ENCODE measurements around the gene CHCHD6.

The CHCHD6 gene

GRCh38 chr3:126917232-126917804 is 213.3 kb downstream of the CHCHD6 start:
- DNase-seq (ENCODE audit: low read depth in 1 of 2, low spot score in 1 of 2), result no peak

- DNase-seq (ENCODE audit: low read depth in 1 of 2, low spot score in 1 of 2), result no peak
Observed at GRCh38 chr3:126918355-126918821, 214.3 kb downstream of the CHCHD6 start.

GRCh38 chr3:126921085-126921824 is 217.2 kb downstream of the CHCHD6 start:
- no peak for DNase-seq (ENCODE audit: low read depth in 1 of 2, low spot score in 1 of 2)

GRCh38 chr3:126922466-126922865 is 218.4 kb downstream of the CHCHD6 start:
- DNase-seq (ENCODE audit: low read depth in 1 of 2, low spot score in 1 of 2), result no peak

GRCh38 chr3:126923423-126923822 is 219.4 kb downstream of the CHCHD6 start:
- DNase-seq (ENCODE audit: low read depth in 1 of 2, low spot score in 1 of 2), result no peak

- no peak for DNase-seq (ENCODE audit: low read depth in 1 of 2, low spot score in 1 of 2)
Observed at GRCh38 chr3:126923895-126924294, 219.9 kb downstream of the CHCHD6 start.

GRCh38 chr3:126924458-126924857 is 220.4 kb downstream of the CHCHD6 start:
- DNase-seq (ENCODE audit: low read depth in 1 of 2, low spot score in 1 of 2), result no peak

- no peak for DNase-seq (ENCODE audit: low read depth in 1 of 2, low spot score in 1 of 2)
Observed at GRCh38 chr3:126925411-126926171, 221.6 kb downstream of the CHCHD6 start.

GRCh38 chr3:126926684-126927400 is 222.8 kb downstream of the CHCHD6 start:
- no peak for DNase-seq (ENCODE audit: low read depth in 1 of 2, low spot score in 1 of 2)

GRCh38 chr3:126927401-126927750 is 223.3 kb downstream of the CHCHD6 start:
- DNase-seq (ENCODE audit: low read depth in 1 of 2, low spot score in 1 of 2), result no peak

- no peak for DNase-seq (ENCODE audit: low read depth in 1 of 2, low spot score in 1 of 2)
Observed at GRCh38 chr3:126927846-126928245, 223.8 kb downstream of the CHCHD6 start.

GRCh38 chr3:126928921-126929474 is 225.0 kb downstream of the CHCHD6 start:
- DNase-seq (ENCODE audit: low read depth in 1 of 2, low spot score in 1 of 2), result no peak

GRCh38 chr3:126930936-126931600 is 227.0 kb downstream of the CHCHD6 start:
- no peak for DNase-seq (ENCODE audit: low read depth in 1 of 2, low spot score in 1 of 2)

- DNase-seq (ENCODE audit: low read depth in 1 of 2, low spot score in 1 of 2), result no peak
Observed at GRCh38 chr3:126931806-126932187, 227.8 kb downstream of the CHCHD6 start.

GRCh38 chr3:126932188-126932931 is 228.3 kb downstream of the CHCHD6 start:
- no peak for DNase-seq (ENCODE audit: low read depth in 1 of 2, low spot score in 1 of 2)

- no peak for DNase-seq (ENCODE audit: low read depth in 1 of 2, low spot score in 1 of 2)
Observed at GRCh38 chr3:126934031-126934531, 230.0 kb downstream of the CHCHD6 start.

GRCh38 chr3:126934991-126935390 is 231.0 kb downstream of the CHCHD6 start:
- DNase-seq (ENCODE audit: low read depth in 1 of 2, low spot score in 1 of 2), result no peak

- no peak for DNase-seq (ENCODE audit: low read depth in 1 of 2, low spot score in 1 of 2)
Observed at GRCh38 chr3:126935756-126936509, 231.9 kb downstream of the CHCHD6 start.

- no peak for DNase-seq (ENCODE audit: low read depth in 1 of 2, low spot score in 1 of 2)
Observed at GRCh38 chr3:126936853-126937425, 232.9 kb downstream of the CHCHD6 start.

Measured in activated T-helper 1 cell treated with anti-CD3 and anti-CD28 coated beads, Interleukin-2, amount 50 U/mL, for 16 hours (primary cell).